H1 (cell line): ENCODE measurements around the gene AFAP1L2. TPM values are rescaled to one million over a fixed set of nuclear protein-coding genes. Genes with fewer than 3 reads are reported as not detected.

Experiments
- BCL11A ChIP-seq, 2 experiments: IDR thresholded peaks; one replicate each; pipeline ENCODE4 v1.6.1; 2011; ENCODE audit warnings: low read depth in 2 of 2, low read length in 2 of 2, mild to moderate bottlenecking in 2 of 2
- CEBPB ChIP-seq: IDR thresholded peaks from 2 replicates; pipeline ENCODE4 v1.6.1; 2012; ENCODE audit warnings: low read depth, low read length
- FOSL1 ChIP-seq: IDR thresholded peaks from 2 replicates; pipeline ENCODE4 v1.6.1; 2011; ENCODE audit warnings: mild to moderate bottlenecking, low read depth, low read length, moderate library complexity; ENCODE audit not compliant: insufficient read depth
- MAFK ChIP-seq: IDR thresholded peaks from 2 replicates; pipeline ENCODE4 v1.6.1; 2012; ENCODE audit warnings: low read depth, mild to moderate bottlenecking, improper control_type of control experiment, low read length
- NRF1 ChIP-seq: IDR thresholded peaks from 2 replicates; pipeline ENCODE4 v1.6.1; 2011; ENCODE audit warnings: mild to moderate bottlenecking, low read depth, low read length, improper control_type of control experiment
- RXRA ChIP-seq: IDR thresholded peaks from 2 replicates; pipeline ENCODE4 v1.6.1; 2011; ENCODE audit warnings: low read depth, mild to moderate bottlenecking, low read length, moderate library complexity; ENCODE audit not compliant: insufficient read depth
- SIX5 ChIP-seq: IDR thresholded peaks from 2 replicates; pipeline ENCODE4 v1.6.1; 2011; ENCODE audit warnings: mild to moderate bottlenecking, low read depth, low read length
- YY1 ChIP-seq: IDR thresholded peaks from 2 replicates; pipeline ENCODE4 v1.6.1; 2011; ENCODE audit warnings: low read depth, mild to moderate bottlenecking, low read length
- ZNF274 ChIP-seq: IDR thresholded peaks from 2 replicates; pipeline ENCODE4 v1.7.0; 2012; ENCODE audit warnings: low read length, borderline replicate concordance; ENCODE audit errors: extremely low read depth
- polyA plus RNA-seq, 7 experiments: library from polyadenylated mRNA; depleted of rRNA in 3 of 7; stranded (reverse) in 5 of 7; unstranded in 2 of 7; fragments of >200 nt in 5 of 7; fragments of 200-250 nt in 2 of 7; gene quantifications; 1 replicate in 5 of 7; 2 replicates in 1 of 7; 4 replicates in 1 of 7; pipeline versions ENCODE4 v1.2.1 to v1.2.3, GENCODE V29; 2011 to 2013; ENCODE audit warnings: missing spikeins in 2 of 7, mixed read lengths in 2 of 7
- total RNA-seq: library from RNA; stranded (reverse); fragmentation: NEBNext Ultra II Directional; extraction: Animal tissue kit (Norgen Biotek cat#: 25700); gene quantifications from 2 replicates; pipeline ENCODE4 v1.2.1, GENCODE V29; 2021
- TF ChIP-seq, protein P1 (sequence below): fragments of 300-600 bp; sonication (generic); IDR thresholded peaks from 2 replicates; pipeline ENCODE4 v1.7.1; 2012; ENCODE audit warnings: low read length, moderate library complexity, mild to moderate bottlenecking, inconsistent platforms; ENCODE audit not compliant: insufficient replicate concordance
- TF ChIP-seq, protein P2 (sequence below): IDR thresholded peaks from 2 replicates; pipeline ENCODE4 v1.6.1; 2012; ENCODE audit warnings: low read length, inconsistent platforms

Gene AFAP1L2
- total and polyA plus RNA-seq, 2 of the 8 experiments (the other 6 are each of a cell fraction or from before 2014, with no cell fraction given), result 3.9 to 6.4 TPM

DNA sequence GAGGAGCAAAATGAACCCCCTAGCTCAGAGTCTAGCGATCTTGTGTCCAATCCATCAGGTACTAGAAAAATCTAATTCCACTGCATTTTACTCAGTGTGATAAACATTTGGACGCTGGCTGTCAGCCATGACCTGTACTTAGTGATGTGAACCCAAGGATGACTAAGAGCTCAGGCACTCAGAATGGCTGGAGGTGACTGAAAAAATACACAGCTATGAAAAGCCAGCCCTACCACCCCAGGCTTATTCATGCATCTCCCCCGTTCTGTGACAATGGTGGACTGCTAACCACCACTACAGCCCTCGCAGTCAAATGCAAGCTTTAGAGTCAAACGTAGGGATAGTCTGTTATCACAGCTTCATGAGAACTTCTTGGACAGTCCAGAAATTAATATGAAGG, 14.9 kb downstream of the AFAP1L2 start (continued):
- TF ChIP-seq, protein P1, sequence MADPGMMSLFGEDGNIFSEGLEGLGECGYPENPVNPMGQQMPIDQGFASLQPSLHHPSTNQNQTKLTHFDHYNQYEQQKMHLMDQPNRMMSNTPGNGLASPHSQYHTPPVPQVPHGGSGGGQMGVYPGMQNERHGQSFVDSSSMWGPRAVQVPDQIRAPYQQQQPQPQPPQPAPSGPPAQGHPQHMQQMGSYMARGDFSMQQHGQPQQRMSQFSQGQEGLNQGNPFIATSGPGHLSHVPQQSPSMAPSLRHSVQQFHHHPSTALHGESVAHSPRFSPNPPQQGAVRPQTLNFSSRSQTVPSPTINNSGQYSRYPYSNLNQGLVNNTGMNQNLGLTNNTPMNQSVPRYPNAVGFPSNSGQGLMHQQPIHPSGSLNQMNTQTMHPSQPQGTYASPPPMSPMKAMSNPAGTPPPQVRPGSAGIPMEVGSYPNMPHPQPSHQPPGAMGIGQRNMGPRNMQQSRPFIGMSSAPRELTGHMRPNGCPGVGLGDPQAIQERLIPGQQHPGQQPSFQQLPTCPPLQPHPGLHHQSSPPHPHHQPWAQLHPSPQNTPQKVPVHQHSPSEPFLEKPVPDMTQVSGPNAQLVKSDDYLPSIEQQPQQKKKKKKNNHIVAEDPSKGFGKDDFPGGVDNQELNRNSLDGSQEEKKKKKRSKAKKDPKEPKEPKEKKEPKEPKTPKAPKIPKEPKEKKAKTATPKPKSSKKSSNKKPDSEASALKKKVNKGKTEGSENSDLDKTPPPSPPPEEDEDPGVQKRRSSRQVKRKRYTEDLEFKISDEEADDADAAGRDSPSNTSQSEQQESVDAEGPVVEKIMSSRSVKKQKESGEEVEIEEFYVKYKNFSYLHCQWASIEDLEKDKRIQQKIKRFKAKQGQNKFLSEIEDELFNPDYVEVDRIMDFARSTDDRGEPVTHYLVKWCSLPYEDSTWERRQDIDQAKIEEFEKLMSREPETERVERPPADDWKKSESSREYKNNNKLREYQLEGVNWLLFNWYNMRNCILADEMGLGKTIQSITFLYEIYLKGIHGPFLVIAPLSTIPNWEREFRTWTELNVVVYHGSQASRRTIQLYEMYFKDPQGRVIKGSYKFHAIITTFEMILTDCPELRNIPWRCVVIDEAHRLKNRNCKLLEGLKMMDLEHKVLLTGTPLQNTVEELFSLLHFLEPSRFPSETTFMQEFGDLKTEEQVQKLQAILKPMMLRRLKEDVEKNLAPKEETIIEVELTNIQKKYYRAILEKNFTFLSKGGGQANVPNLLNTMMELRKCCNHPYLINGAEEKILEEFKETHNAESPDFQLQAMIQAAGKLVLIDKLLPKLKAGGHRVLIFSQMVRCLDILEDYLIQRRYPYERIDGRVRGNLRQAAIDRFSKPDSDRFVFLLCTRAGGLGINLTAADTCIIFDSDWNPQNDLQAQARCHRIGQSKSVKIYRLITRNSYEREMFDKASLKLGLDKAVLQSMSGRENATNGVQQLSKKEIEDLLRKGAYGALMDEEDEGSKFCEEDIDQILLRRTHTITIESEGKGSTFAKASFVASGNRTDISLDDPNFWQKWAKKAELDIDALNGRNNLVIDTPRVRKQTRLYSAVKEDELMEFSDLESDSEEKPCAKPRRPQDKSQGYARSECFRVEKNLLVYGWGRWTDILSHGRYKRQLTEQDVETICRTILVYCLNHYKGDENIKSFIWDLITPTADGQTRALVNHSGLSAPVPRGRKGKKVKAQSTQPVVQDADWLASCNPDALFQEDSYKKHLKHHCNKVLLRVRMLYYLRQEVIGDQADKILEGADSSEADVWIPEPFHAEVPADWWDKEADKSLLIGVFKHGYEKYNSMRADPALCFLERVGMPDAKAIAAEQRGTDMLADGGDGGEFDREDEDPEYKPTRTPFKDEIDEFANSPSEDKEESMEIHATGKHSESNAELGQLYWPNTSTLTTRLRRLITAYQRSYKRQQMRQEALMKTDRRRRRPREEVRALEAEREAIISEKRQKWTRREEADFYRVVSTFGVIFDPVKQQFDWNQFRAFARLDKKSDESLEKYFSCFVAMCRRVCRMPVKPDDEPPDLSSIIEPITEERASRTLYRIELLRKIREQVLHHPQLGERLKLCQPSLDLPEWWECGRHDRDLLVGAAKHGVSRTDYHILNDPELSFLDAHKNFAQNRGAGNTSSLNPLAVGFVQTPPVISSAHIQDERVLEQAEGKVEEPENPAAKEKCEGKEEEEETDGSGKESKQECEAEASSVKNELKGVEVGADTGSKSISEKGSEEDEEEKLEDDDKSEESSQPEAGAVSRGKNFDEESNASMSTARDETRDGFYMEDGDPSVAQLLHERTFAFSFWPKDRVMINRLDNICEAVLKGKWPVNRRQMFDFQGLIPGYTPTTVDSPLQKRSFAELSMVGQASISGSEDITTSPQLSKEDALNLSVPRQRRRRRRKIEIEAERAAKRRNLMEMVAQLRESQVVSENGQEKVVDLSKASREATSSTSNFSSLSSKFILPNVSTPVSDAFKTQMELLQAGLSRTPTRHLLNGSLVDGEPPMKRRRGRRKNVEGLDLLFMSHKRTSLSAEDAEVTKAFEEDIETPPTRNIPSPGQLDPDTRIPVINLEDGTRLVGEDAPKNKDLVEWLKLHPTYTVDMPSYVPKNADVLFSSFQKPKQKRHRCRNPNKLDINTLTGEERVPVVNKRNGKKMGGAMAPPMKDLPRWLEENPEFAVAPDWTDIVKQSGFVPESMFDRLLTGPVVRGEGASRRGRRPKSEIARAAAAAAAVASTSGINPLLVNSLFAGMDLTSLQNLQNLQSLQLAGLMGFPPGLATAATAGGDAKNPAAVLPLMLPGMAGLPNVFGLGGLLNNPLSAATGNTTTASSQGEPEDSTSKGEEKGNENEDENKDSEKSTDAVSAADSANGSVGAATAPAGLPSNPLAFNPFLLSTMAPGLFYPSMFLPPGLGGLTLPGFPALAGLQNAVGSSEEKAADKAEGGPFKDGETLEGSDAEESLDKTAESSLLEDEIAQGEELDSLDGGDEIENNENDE, result no peak
- no peak for TF ChIP-seq CEBPB
- TF ChIP-seq YY1, result no peak
- no peak for TF ChIP-seq FOSL1
- TF ChIP-seq BCL11A (IDR thresholded peaks at IDR 0.05; ENCODE audit: low read depth in 2 of 2, low read length in 2 of 2), result no peak
- no peak for TF ChIP-seq NRF1
- no peak for TF ChIP-seq MAFK
- TF ChIP-seq, protein P2, sequence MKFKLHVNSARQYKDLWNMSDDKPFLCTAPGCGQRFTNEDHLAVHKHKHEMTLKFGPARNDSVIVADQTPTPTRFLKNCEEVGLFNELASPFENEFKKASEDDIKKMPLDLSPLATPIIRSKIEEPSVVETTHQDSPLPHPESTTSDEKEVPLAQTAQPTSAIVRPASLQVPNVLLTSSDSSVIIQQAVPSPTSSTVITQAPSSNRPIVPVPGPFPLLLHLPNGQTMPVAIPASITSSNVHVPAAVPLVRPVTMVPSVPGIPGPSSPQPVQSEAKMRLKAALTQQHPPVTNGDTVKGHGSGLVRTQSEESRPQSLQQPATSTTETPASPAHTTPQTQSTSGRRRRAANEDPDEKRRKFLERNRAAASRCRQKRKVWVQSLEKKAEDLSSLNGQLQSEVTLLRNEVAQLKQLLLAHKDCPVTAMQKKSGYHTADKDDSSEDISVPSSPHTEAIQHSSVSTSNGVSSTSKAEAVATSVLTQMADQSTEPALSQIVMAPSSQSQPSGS, result no peak
- no peak for TF ChIP-seq RXRA
- TF ChIP-seq SIX5, result no peak
- TF ChIP-seq ZNF274, result no peak
